Measurements from ENCODE around the gene TSPYL4.

TSPYL4 gene

GRCh38 chr6:116254297-116255056, 602 bp upstream of the TSPYL4 start:
- H3K4me3 Mint-ChIP-seq: no peak overlapping the region
- no peaks in the 10 kb centered on the region for H3K9me3 Mint-ChIP-seq
- no peaks in the 10 kb centered on the region for H3K27me3 Mint-ChIP-seq

GRCh38 chr6:116253188-116253504, 729 bp downstream of the TSPYL4 start:
- Mint-ChIP-seq H3K36me3 (peaks cover 5% of the 10 kb centered on the region), H3K4me1 (peaks cover 13% of the 10 kb centered on the region), H3K27ac (no peak overlapping the region), H3K4me3 (no peak overlapping the region), H3K27me3 (no peaks in the 10 kb centered on the region), H3K9me3 (no peaks in the 10 kb centered on the region)

More at GRCh38 chr6:116254297-116255056, 602 bp upstream of the TSPYL4 start:
- Mint-ChIP-seq H3K27ac (no peak overlapping the region), H3K36me3 (peaks cover 8% of the 10 kb centered on the region), H3K4me1 (no peaks in the 10 kb centered on the region)

GRCh38 chr6:116251568-116252384, 2.1 kb downstream of the TSPYL4 start:
- H3K36me3 Mint-ChIP-seq: peaks cover 5% of the 10 kb centered on the region
- H3K27me3 Mint-ChIP-seq: no peaks in the 10 kb centered on the region
- no peak overlapping the region for H3K27ac Mint-ChIP-seq
- no peaks in the 10 kb centered on the region for H3K9me3 Mint-ChIP-seq
- H3K4me1 Mint-ChIP-seq: peaks cover 16% of the 10 kb centered on the region
- no peak overlapping the region for H3K4me3 Mint-ChIP-seq

- peaks cover 16% of the 10 kb centered on the region for H3K4me1 Mint-ChIP-seq
- peaks cover 5% of the 10 kb centered on the region for H3K36me3 Mint-ChIP-seq
- no peaks in the 10 kb centered on the region for H3K27me3 Mint-ChIP-seq
- H3K4me3 Mint-ChIP-seq: peak overlapping the region; percentile 27
- peak overlapping the region; percentile 80 for H3K27ac Mint-ChIP-seq
- no peaks in the 10 kb centered on the region for H3K9me3 Mint-ChIP-seq
Measured at GRCh38 chr6:116248577-116248976, 5.3 kb downstream of the TSPYL4 start.

GRCh38 chr6:116247285-116247684, 6.6 kb downstream of the TSPYL4 start:
- Mint-ChIP-seq H3K27me3 (no peaks in the 10 kb centered on the region), H3K4me3 (no peak overlapping the region), H3K9me3 (no peaks in the 10 kb centered on the region), H3K4me1 (peaks cover 16% of the 10 kb centered on the region), H3K27ac (no peak overlapping the region), H3K36me3 (peaks cover 5% of the 10 kb centered on the region)

GRCh38 chr6:116246089-116246488, 7.8 kb downstream of the TSPYL4 start:
- peaks cover 6% of the 10 kb centered on the region for H3K36me3 Mint-ChIP-seq
- H3K27ac Mint-ChIP-seq: no peak overlapping the region
- H3K4me1 Mint-ChIP-seq: peaks cover 16% of the 10 kb centered on the region
- H3K9me3 Mint-ChIP-seq: no peaks in the 10 kb centered on the region
- no peak overlapping the region for H3K4me3 Mint-ChIP-seq
- H3K27me3 Mint-ChIP-seq: no peaks in the 10 kb centered on the region

GRCh38 chr6:116244284-116244683, 9.6 kb downstream of the TSPYL4 start:
- no peaks in the 10 kb centered on the region for H3K9me3 Mint-ChIP-seq
- no peak overlapping the region for H3K4me3 Mint-ChIP-seq
- no peak overlapping the region for H3K27ac Mint-ChIP-seq
- H3K36me3 Mint-ChIP-seq: peaks cover 3% of the 10 kb centered on the region
- H3K27me3 Mint-ChIP-seq: no peaks in the 10 kb centered on the region
- H3K4me1 Mint-ChIP-seq: peaks cover 14% of the 10 kb centered on the region

GRCh38 chr6:116239856-116240255, 14.0 kb downstream of the TSPYL4 start:
- H3K9me3 Mint-ChIP-seq: no peaks in the 10 kb centered on the region
- H3K36me3 Mint-ChIP-seq: peaks cover 10% of the 10 kb centered on the region

GRCh38 chr6:116239256-116239655, 14.6 kb downstream of the TSPYL4 start:
- no peak overlapping the region for H3K4me3 Mint-ChIP-seq
- peaks cover 10% of the 10 kb centered on the region for H3K36me3 Mint-ChIP-seq
- H3K27ac Mint-ChIP-seq: peak overlapping the region; percentile 30
- no peaks in the 10 kb centered on the region for H3K4me1 Mint-ChIP-seq
- no peaks in the 10 kb centered on the region for H3K27me3 Mint-ChIP-seq
- H3K9me3 Mint-ChIP-seq: no peaks in the 10 kb centered on the region

More at GRCh38 chr6:116239856-116240255, 14.0 kb downstream of the TSPYL4 start:
- H3K4me3 Mint-ChIP-seq: no peak overlapping the region
- no peaks in the 10 kb centered on the region for H3K27me3 Mint-ChIP-seq
- no peaks in the 10 kb centered on the region for H3K4me1 Mint-ChIP-seq
- no peak overlapping the region for H3K27ac Mint-ChIP-seq

GRCh38 chr6:116238083-116238482, 15.8 kb downstream of the TSPYL4 start:
- no peaks in the 10 kb centered on the region for H3K4me1 Mint-ChIP-seq
- H3K27me3 Mint-ChIP-seq: no peaks in the 10 kb centered on the region
- H3K4me3 Mint-ChIP-seq: no peak overlapping the region
- no peak overlapping the region for H3K27ac Mint-ChIP-seq
- H3K36me3 Mint-ChIP-seq: peaks cover 10% of the 10 kb centered on the region
- no peaks in the 10 kb centered on the region for H3K9me3 Mint-ChIP-seq

GRCh38 chr6:116234689-116235088, 19.2 kb downstream of the TSPYL4 start:
- no peak overlapping the region for H3K27ac Mint-ChIP-seq
- peaks cover 4% of the 10 kb centered on the region for H3K4me1 Mint-ChIP-seq
- no peaks in the 10 kb centered on the region for H3K9me3 Mint-ChIP-seq
- no peaks in the 10 kb centered on the region for H3K27me3 Mint-ChIP-seq
- no peak overlapping the region for H3K4me3 Mint-ChIP-seq
- peaks cover 13% of the 10 kb centered on the region for H3K36me3 Mint-ChIP-seq

- H3K9me3 Mint-ChIP-seq: no peaks in the 10 kb centered on the region
Measured at GRCh38 chr6:116229287-116229913, 24.5 kb downstream of the TSPYL4 start.

GRCh38 chr6:116223355-116223754, 30.5 kb downstream of the TSPYL4 start:
- peaks cover 7% of the 10 kb centered on the region for H3K36me3 Mint-ChIP-seq
- H3K9me3 Mint-ChIP-seq: no peaks in the 10 kb centered on the region
- no peak overlapping the region for H3K27ac Mint-ChIP-seq
- H3K4me1 Mint-ChIP-seq: no peaks in the 10 kb centered on the region
- no peak overlapping the region for H3K4me3 Mint-ChIP-seq
- no peaks in the 10 kb centered on the region for H3K27me3 Mint-ChIP-seq

More at GRCh38 chr6:116229287-116229913, 24.5 kb downstream of the TSPYL4 start:
- H3K27me3 Mint-ChIP-seq: no peaks in the 10 kb centered on the region
- no peak overlapping the region for H3K4me3 Mint-ChIP-seq
- peaks cover 4% of the 10 kb centered on the region for H3K4me1 Mint-ChIP-seq
- H3K27ac Mint-ChIP-seq: no peak overlapping the region
- H3K36me3 Mint-ChIP-seq: peaks cover 8% of the 10 kb centered on the region

- Mint-ChIP-seq H3K27me3 (no peaks in the 10 kb centered on the region), H3K27ac (no peak overlapping the region), H3K9me3 (no peaks in the 10 kb centered on the region), H3K4me1 (peaks cover 5% of the 10 kb centered on the region), H3K4me3 (no peak overlapping the region), H3K36me3 (peaks cover 7% of the 10 kb centered on the region)
Measured at GRCh38 chr6:116221911-116222310, 32.0 kb downstream of the TSPYL4 start.

- no peak overlapping the region for H3K4me3 Mint-ChIP-seq
- H3K27me3 Mint-ChIP-seq: no peaks in the 10 kb centered on the region
- peaks cover 7% of the 10 kb centered on the region for H3K36me3 Mint-ChIP-seq
- H3K27ac Mint-ChIP-seq: no peak overlapping the region
- H3K9me3 Mint-ChIP-seq: no peaks in the 10 kb centered on the region
- peaks cover 7% of the 10 kb centered on the region for H3K4me1 Mint-ChIP-seq
Measured at GRCh38 chr6:116221067-116221466, 32.8 kb downstream of the TSPYL4 start.

GRCh38 chr6:116218866-116219265, 35.0 kb downstream of the TSPYL4 start:
- H3K27ac Mint-ChIP-seq: no peak overlapping the region
- H3K4me1 Mint-ChIP-seq: peaks cover 7% of the 10 kb centered on the region
- H3K4me3 Mint-ChIP-seq: no peak overlapping the region
- H3K27me3 Mint-ChIP-seq: no peaks in the 10 kb centered on the region
- peaks cover 7% of the 10 kb centered on the region for H3K36me3 Mint-ChIP-seq
- H3K9me3 Mint-ChIP-seq: no peaks in the 10 kb centered on the region

Data from activated naive CD4-positive, alpha-beta T cell treated with anti-CD3 and anti-CD28 coated beads, Interleukin-2, amount 50 U/mL, for 24 hours (primary cell).